Right lobe of liver (tissue), 4 donors: ENCODE measurements around the gene NOS1AP.
"Not testable (repeated sequence)": the region's sequence is repeated elsewhere in the genome, so short reads cannot be mapped to it uniquely, and the experiment has no call there.

Experiments used
- CTCF ChIP-seq, 4 donors: fragments of 200-600 bp in 3 of 4; fragments of 450-650 bp in 1 of 4; IDR thresholded peaks; one replicate each; pipeline versions ENCODE4 v1.5.1 to v1.8.0; 2016 to 2022; ENCODE audit warnings: antibody characterized with exemption in 4 of 4, mild to moderate bottlenecking in 2 of 4
- POLR2A ChIP-seq: fragments of 450-650 bp; IDR thresholded peaks from one replicate; pipeline ENCODE4 v1.6.1; 2017; ENCODE audit warnings: antibody characterized with exemption, mild to moderate bottlenecking
- donor health status: DM: no; HTN: no; CAD: no.
- donor health status: DM: no; HTN: no; CAD: no.
- donor health status: DM: no; HTN: yes; CAD: no.

GRCh38 chr1:162174027-162174426, 104.5 kb downstream of the NOS1AP start:
- TF ChIP-seq CTCF (IDR thresholded peaks at IDR 0.05); POLR2A: not testable (repeated sequence)
